HG02852 (cell line): ENCODE results near the gene LINC01488.

Source experiments
- ATAC-seq: cut with Tn5 transposase; IDR thresholded peaks from one replicate; pipeline ENCODE4 v1.9.1; 2021; ENCODE audit warnings: mild to moderate bottlenecking, moderate library complexity; ENCODE audit not compliant: unreplicated experiment

LINC01488 gene

GRCh38 chr11:69504127-69504526 is 22.7 kb downstream of the LINC01488 start:
- no peak for ATAC-seq

- no peak for ATAC-seq
These were observed 23.3 kb downstream of the LINC01488 start for GRCh38 chr11:69504576-69505335.

GRCh38 chr11:69508974-69509373 is 27.5 kb downstream of the LINC01488 start:
- ATAC-seq, result no peak

- ATAC-seq, result no peak
These were observed 27.9 kb downstream of the LINC01488 start for GRCh38 chr11:69509381-69509780.

GRCh38 chr11:69509846-69510390 is 28.5 kb downstream of the LINC01488 start:
- ATAC-seq, result no peak

GRCh38 chr11:69510471-69511357 is 29.3 kb downstream of the LINC01488 start:
- no peak for ATAC-seq

GRCh38 chr11:69511358-69512055 is 30.0 kb downstream of the LINC01488 start:
- no peak for ATAC-seq

GRCh38 chr11:69512136-69512535 is 30.7 kb downstream of the LINC01488 start:
- no peak for ATAC-seq

GRCh38 chr11:69512790-69513189 is 31.3 kb downstream of the LINC01488 start:
- ATAC-seq, result no peak

- ATAC-seq, result no peak
These were observed 31.7 kb downstream of the LINC01488 start for GRCh38 chr11:69513196-69513595.

GRCh38 chr11:69513663-69514224 is 32.3 kb downstream of the LINC01488 start:
- ATAC-seq, result no peak

- ATAC-seq, result no peak
These were observed 33.3 kb downstream of the LINC01488 start for GRCh38 chr11:69514771-69515170.

- no peak for ATAC-seq
These were observed 34.1 kb downstream of the LINC01488 start for GRCh38 chr11:69515271-69516245.

- no peak for ATAC-seq
These were observed 35.1 kb downstream of the LINC01488 start for GRCh38 chr11:69516526-69516925.

- no peak for ATAC-seq
These were observed 36.9 kb downstream of the LINC01488 start for GRCh38 chr11:69518081-69518950.

- ATAC-seq, result no peak
These were observed 38.9 kb downstream of the LINC01488 start for GRCh38 chr11:69520186-69520916.

GRCh38 chr11:69521457-69521856 is 40.0 kb downstream of the LINC01488 start:
- no peak for ATAC-seq

GRCh38 chr11:69523453-69523852 is 42.0 kb downstream of the LINC01488 start:
- ATAC-seq, result no peak
